IPS-18a (cell line): ENCODE measurements around the gene ERCC6L2.

Experiments used
- H3K27ac ChIP-seq: one replicate; pipeline ENCODE4 v1.5.1; 2013; ENCODE audit warnings: low read length
- H3K27me3 ChIP-seq: one replicate; pipeline ENCODE4 v1.6.1; 2013; ENCODE audit warnings: mild to moderate bottlenecking, low read length; ENCODE audit not compliant: control insufficient read depth, insufficient read depth
- H3K36me3 ChIP-seq: one replicate; pipeline ENCODE4 v1.6.1; 2013; ENCODE audit warnings: low read depth, low read length; ENCODE audit not compliant: control insufficient read depth
- H3K4me1 ChIP-seq: one replicate; pipeline ENCODE4 v1.6.1; 2013; ENCODE audit warnings: low read depth, low read length; ENCODE audit not compliant: control insufficient read depth
- H3K4me3 ChIP-seq: one replicate; pipeline ENCODE4 v1.5.1; 2013; ENCODE audit warnings: low read length
- H3K9ac ChIP-seq: one replicate; pipeline ENCODE4 v1.6.1; 2013; ENCODE audit warnings: mild to moderate bottlenecking, low read length, moderate library complexity
- H3K9me3 ChIP-seq: one replicate; pipeline ENCODE4 v1.6.1; 2013; ENCODE audit warnings: low read depth, low read length; ENCODE audit not compliant: control insufficient read depth

ERCC6L2 gene

DNA sequence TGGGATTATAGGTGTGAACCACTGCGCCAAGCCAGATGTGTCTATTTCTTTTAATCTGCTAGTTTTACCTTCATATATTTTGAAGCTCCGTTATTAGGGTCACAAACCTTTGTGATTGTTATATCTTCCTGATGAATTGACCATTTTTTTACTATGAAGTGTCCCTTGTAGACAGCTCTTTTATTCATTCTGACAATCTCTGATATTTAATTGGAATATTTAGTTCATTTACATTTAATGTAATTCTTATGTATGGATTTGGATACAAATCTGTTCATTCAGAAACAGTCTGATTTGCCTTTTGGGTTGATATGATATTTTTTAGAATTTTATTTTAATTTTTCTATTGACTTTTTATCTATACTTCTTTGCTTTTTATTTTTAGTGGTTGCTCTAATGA, 17.2 kb downstream of the ERCC6L2 start:
- Histone ChIP-seq H3K27ac (no peak overlapping the region), H3K4me3 (no peak overlapping the region), H3K9ac (no peak overlapping the region), H3K4me1 (no peaks in the 10 kb centered on the region), H3K36me3 (no peaks in the 10 kb centered on the region), H3K27me3 (no peaks in the 10 kb centered on the region), H3K9me3 (no peaks in the 10 kb centered on the region)

- H3K27me3 ChIP-seq, result no peaks in the 10 kb centered on the region
- no peak overlapping the region for H3K27ac ChIP-seq
- H3K36me3 ChIP-seq, result no peaks in the 10 kb centered on the region
- H3K9ac ChIP-seq, result no peak overlapping the region
- no peaks in the 10 kb centered on the region for H3K4me1 ChIP-seq
- no peak overlapping the region for H3K4me3 ChIP-seq
- H3K9me3 ChIP-seq, result no peaks in the 10 kb centered on the region
Observed at GRCh38 chr9:95896580-95896979, 21.1 kb downstream of the ERCC6L2 start.

DNA sequence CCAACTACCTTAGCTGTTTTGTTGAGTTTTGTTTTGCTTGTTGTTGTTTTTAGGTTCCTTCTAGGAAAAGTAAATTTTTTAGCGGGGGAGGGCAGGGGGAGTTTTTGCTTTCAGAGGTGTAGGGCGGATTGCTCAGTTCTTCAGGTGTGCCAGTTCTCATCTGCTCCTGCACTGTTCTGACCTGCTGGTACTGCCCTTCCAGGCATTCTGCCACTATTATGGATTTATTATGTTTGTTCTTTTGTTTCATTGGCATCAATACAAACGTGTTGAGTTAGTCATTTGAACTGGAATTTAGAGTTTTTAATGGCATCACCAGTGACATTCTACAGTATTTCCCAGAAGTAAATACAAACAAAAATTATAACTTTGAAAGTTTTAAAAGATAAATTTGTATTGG, 26.0 kb downstream of the ERCC6L2 start:
- Histone ChIP-seq H3K4me1 (no peaks in the 10 kb centered on the region), H3K9me3 (no peaks in the 10 kb centered on the region), H3K27me3 (no peaks in the 10 kb centered on the region), H3K9ac (no peak overlapping the region), H3K4me3 (no peak overlapping the region), H3K27ac (no peak overlapping the region), H3K36me3 (peaks cover 5% of the 10 kb centered on the region)

DNA sequence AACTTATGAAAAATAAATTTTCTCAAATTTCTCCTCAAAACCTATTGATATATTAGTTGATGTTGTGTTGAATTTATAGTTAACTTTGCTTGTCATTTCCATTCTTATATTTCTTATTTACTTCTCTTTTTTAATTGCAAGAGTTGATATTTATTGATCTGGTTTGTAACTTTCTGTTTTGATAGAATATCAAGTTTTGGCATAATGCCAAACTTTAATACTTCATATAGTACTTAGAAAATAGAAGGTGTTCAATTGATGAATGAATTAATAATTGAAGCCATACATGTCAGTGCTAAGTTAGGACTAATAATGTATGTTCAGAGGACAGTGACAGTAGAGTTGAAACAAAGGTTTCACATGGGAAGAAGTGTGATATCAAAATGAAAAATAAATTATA, 27.9 kb downstream of the ERCC6L2 start:
- H3K9me3 ChIP-seq, result no peaks in the 10 kb centered on the region
- H3K4me3 ChIP-seq, result no peak overlapping the region
- H3K9ac ChIP-seq, result no peak overlapping the region
- H3K27me3 ChIP-seq, result no peaks in the 10 kb centered on the region
- H3K27ac ChIP-seq, result no peak overlapping the region
- H3K36me3 ChIP-seq, result peaks cover 5% of the 10 kb centered on the region
- no peaks in the 10 kb centered on the region for H3K4me1 ChIP-seq

DNA sequence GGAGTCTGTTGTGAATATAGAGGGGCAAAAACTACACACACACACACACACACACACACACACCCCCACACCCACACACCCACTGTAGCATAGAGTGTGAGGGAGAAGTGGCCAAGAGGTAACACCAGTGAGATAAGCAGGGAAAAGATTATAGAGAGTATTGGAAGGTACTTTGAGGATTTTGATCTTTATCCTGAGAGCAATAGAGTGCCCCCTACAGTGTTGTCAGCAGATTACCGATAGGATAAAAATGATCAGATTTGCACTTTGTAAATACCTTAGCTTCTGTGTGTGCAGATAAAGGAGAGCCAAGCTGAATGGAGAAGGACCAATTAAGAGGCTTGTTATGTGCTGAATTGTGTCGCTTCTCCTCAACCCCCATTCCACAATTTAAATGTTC, 32.3 kb downstream of the ERCC6L2 start:
- no peaks in the 10 kb centered on the region for H3K27me3 ChIP-seq
- no peak overlapping the region for H3K27ac ChIP-seq
- no peaks in the 10 kb centered on the region for H3K4me1 ChIP-seq
- no peak overlapping the region for H3K9ac ChIP-seq
- peaks cover 8% of the 10 kb centered on the region for H3K36me3 ChIP-seq
- H3K9me3 ChIP-seq, result no peaks in the 10 kb centered on the region
- no peak overlapping the region for H3K4me3 ChIP-seq

- no peak overlapping the region for H3K4me3 ChIP-seq
- H3K4me1 ChIP-seq, result no peaks in the 10 kb centered on the region
- H3K27me3 ChIP-seq, result no peaks in the 10 kb centered on the region
- H3K9ac ChIP-seq, result no peak overlapping the region
- peaks cover 3% of the 10 kb centered on the region for H3K36me3 ChIP-seq
- H3K9me3 ChIP-seq, result no peaks in the 10 kb centered on the region
- no peak overlapping the region for H3K27ac ChIP-seq
Observed at GRCh38 chr9:95910023-95910707, 34.7 kb downstream of the ERCC6L2 start.

GRCh38 chr9:95910770-95911340, 35.4 kb downstream of the ERCC6L2 start:
- no peak overlapping the region for H3K27ac ChIP-seq
- H3K36me3 ChIP-seq, result peaks cover 8% of the 10 kb centered on the region
- no peak overlapping the region for H3K4me3 ChIP-seq
- no peaks in the 10 kb centered on the region for H3K27me3 ChIP-seq
- no peaks in the 10 kb centered on the region for H3K9me3 ChIP-seq
- H3K9ac ChIP-seq, result no peak overlapping the region
- H3K4me1 ChIP-seq, result no peaks in the 10 kb centered on the region

- Histone ChIP-seq H3K27me3 (no peaks in the 10 kb centered on the region), H3K36me3 (peaks cover 20% of the 10 kb centered on the region), H3K4me1 (no peaks in the 10 kb centered on the region), H3K9ac (no peak overlapping the region), H3K4me3 (no peak overlapping the region), H3K27ac (no peak overlapping the region), H3K9me3 (no peaks in the 10 kb centered on the region)
Observed at GRCh38 chr9:95912773-95913172, 37.3 kb downstream of the ERCC6L2 start.

DNA sequence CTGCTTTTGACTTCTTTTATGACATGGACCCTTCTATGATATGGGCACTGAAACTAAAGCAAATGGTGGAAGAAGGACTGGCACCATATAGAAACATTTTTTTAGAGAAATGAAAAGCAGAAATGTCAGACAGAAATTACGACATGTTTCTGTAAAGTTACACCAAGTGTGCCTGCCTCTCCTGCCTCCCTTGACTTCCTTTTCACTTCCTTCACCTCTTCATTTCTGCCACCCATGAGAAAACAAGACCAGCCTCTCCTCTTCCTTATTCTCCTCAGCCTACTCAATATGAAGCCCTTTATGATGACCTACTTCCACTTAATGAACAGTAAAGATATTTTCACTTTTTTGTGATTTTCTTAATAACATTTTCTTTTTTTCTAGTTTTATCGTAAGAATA, 44.5 kb downstream of the ERCC6L2 start:
- Histone ChIP-seq H3K27ac (no peak overlapping the region), H3K9ac (no peak overlapping the region), H3K36me3 (peaks cover 49% of the 10 kb centered on the region), H3K4me3 (no peak overlapping the region), H3K9me3 (peaks cover 12% of the 10 kb centered on the region), H3K27me3 (no peaks in the 10 kb centered on the region), H3K4me1 (peaks cover 4% of the 10 kb centered on the region)

DNA sequence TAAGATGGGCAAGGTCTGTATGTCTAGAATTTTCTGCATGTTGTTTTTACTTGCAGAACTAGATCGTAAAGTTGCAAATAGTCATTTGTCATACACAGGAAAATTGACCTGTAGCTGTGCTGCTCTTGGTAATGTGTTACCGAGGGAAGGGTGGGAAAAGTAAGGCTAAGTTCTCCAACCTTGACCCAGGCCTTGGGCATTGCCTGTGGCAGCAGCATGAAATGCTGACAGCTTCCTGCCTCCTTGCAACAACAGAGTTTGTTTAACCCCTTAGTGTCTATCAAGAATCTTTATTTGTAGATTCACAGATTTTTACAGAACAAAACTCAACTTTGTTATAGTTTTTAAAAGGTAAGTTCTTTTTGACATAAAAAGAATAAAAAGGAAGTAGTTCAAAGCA, 48.3 kb downstream of the ERCC6L2 start:
- Histone ChIP-seq H3K9me3 (peaks cover 12% of the 10 kb centered on the region), H3K27me3 (no peaks in the 10 kb centered on the region), H3K9ac (no peak overlapping the region), H3K4me3 (no peak overlapping the region), H3K27ac (no peak overlapping the region), H3K36me3 (peaks cover 51% of the 10 kb centered on the region), H3K4me1 (peaks cover 13% of the 10 kb centered on the region)

GRCh38 chr9:95924987-95925386, 49.5 kb downstream of the ERCC6L2 start:
- Histone ChIP-seq H3K4me1 (peaks cover 13% of the 10 kb centered on the region), H3K9ac (no peak overlapping the region), H3K27me3 (no peaks in the 10 kb centered on the region), H3K36me3 (peaks cover 52% of the 10 kb centered on the region), H3K27ac (no peak overlapping the region), H3K4me3 (no peak overlapping the region), H3K9me3 (peaks cover 12% of the 10 kb centered on the region)
